Stimulated activated naive CD8-positive, alpha-beta T cell treated with anti-CD3 and anti-CD28 coated beads, Interleukin-15, Interleukin-2, amounts not matched to agents 100 U/mL and 50 U/mL, for 24 hours (primary cell): ENCODE results near the gene GFRA4.

Experiments used
- ATAC-seq: fragments of 150-1000 bp; cut with Tn5 transposase; one replicate; pipeline ENCODE4 v1.10.0; 2021
- DNase-seq: peaks from one replicate; pipeline ENCODE4 v3.0.0; 2021

The GFRA4 gene

DNA sequence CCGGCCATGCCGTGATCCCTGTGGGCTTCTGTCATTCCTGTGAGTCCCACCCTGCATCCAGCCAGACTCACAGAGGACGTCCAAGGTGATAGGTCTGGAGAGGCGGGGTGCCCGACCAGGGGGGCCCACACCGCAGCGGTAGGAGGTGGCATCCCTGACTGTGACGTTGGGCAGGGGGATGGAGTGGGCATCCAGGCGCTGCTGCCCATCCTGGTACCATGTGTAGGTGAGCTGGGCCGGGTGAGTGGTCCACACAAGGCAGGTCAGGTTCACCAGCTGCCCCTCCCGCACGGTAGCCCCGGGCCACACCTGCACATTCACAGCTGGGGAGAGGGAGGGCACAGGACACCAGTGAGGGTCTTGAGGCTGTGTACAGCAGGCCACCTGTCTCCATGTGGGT, 30.2 kb upstream of the GFRA4 start:
- DNase-seq (no peak), ATAC-seq (no peak)

GRCh38 chr20:3692706-3693294, 29.6 kb upstream of the GFRA4 start:
- DNase-seq (no peak), ATAC-seq (no peak)

DNA sequence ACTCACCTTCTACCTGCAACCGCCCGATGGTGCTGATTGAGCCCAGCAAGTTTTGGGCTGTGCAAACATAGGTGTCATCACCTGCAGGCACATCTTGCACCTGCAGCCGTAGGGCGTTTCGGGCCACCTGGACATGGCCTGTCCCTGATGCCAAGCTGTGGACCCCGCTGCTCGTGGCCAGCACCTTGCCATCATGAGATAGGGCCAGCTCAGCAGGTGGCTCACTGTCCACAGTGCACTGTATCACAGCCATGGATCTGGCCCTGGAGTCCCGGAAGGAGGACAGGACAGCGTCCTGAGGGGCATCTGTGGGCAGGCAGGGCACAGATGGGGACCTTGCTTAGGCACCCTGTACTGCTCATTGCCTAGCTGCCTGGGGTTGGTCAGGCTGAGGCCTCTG, 28.7 kb upstream of the GFRA4 start:
- DNase-seq (no peak), ATAC-seq (no peak)

GRCh38 chr20:3691306-3691705, 28.1 kb upstream of the GFRA4 start:
- DNase-seq (no peak), ATAC-seq (no peak)

DNA sequence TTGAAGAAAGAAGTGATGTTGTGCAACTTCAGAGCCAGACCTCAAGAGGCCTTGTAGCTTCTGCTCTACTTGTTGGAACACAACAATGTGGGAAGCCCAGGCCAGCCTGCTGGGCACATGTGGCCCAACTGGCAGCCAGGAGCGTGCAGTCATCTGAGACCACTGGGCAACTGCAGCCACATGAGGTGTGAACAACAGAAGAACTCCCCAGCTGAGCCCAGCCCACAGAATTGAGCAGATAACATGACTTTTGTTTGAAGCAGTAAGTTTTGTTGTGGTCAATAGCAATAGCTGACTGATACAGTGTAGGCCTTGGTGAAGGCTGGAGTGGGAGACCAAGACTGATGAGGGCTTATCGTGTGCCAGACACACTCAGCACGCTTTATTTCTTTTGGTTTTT, 27.2 kb upstream of the GFRA4 start:
- DNase-seq = no peak
- no peak for ATAC-seq

DNA sequence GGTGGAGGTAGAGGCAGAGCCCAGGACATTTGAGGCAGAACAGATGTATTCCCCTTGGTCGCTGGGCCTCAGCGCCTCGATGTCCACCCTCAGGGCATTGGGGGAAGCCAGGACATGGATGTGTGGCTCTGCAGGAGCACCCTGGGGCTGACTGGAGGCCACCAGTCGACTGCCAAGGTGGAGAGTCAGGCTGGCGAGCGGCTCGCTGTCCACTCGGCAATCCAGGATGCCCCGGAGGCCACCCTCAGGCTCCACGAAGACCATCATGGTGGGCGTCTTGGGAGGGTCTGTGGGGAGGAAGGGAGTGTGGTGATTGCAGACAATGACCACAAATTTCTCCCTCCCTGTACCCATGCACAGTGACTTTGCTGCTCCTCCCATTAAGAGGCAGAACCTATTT, 26.8 kb upstream of the GFRA4 start:
- ATAC-seq (no peak), DNase-seq (no peak)

GRCh38 chr20:3687655-3688054, 24.5 kb upstream of the GFRA4 start:
- no peak for ATAC-seq
- no peak for DNase-seq

DNA sequence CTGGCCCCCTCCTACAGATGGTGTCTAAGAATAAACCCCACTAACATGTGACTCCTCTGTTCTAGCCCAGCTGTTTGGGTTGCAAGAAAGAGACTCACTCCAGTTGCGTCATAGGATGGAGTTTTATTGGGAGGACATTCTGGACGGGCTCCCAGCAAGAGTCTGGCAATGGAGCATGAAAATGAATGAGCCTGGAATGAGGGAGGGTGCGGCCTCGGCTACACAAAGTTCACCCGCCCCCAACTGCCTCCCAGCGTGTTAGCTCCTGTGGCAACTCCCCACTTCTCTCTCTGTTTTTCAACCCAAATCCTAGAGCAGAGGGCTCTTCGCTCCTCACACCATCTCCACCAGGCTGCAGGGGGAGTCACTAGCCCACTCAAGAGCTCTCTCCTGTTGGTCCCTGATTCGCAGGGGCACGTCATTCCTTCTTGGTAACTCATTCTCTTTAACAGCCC, 23.7 kb upstream of the GFRA4 start:
- ATAC-seq = no peak
- no peak for DNase-seq

DNA sequence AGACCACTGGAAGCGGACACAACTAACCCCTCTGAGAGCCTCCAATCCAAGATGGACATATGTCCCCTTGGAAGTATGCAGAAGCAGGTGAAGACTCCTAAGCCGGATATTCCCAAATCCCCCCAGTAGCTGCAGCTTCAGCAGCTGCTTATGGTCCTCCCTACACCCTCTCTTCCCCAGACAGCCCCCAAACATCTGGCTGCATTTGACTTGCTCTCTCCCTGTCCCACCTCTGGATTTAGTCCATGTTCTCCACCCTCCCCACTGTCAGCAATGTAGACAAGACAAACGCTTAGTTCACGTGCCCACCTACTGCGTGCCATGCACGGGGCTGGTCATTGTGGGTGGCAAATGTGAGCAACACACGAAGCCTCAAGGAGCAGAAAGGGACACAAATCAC, 23.2 kb upstream of the GFRA4 start:
- ATAC-seq (no peak), DNase-seq (no peak)

GRCh38 chr20:3685341-3685740, 22.1 kb upstream of the GFRA4 start:
- no peak for DNase-seq
- ATAC-seq = no peak

GRCh38 chr20:3681931-3682781, 19.0 kb upstream of the GFRA4 start, which contains the start of gene ADAM33:
Gene ADAM33 (minus strand): TSS chr20:3682010. CDS start chr20:3682004, 6 bp downstream.
- ATAC-seq = no peak

GRCh38 chr20:3681352-3681930, 18.2 kb upstream of the GFRA4 start:
- DNase-seq (no peak), ATAC-seq (no peak)

More at GRCh38 chr20:3681931-3682781, 19.0 kb upstream of the GFRA4 start, which contains the start of gene ADAM33:
- DNase-seq = no peak

DNA sequence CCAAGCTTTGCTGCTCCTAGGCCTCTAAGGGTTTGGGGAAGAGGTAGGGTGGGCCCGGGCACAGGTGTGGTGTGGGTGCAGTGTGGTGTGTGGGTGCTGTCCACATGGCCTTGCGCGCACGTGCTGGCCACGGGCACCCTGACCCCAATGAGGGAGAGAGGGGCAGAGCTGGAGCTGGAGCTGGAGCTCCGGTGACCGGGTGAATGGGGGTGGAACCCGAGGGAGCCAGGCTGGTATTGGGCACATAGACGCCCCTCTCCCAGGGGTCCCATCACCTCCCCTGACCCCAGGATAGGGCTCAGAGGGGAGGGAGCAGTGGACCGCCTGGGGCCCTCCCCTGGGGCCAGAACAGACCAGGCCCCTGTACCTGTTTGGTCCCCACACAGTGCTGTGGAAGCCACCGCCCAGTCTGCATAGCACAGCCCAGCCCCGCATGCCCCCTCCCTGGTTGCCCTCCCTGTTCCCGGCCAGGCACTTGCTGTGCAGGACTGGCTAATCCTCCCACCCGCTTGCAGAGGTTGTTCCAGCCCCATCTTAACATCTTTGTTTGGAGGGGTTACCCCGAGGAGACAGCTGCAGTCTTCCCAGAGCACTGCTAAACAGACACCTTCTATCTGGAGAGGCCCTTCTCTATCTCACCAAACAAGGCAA, 17.6 kb upstream of the GFRA4 start:
- DNase-seq (no peak), ATAC-seq (no peak)

DNA sequence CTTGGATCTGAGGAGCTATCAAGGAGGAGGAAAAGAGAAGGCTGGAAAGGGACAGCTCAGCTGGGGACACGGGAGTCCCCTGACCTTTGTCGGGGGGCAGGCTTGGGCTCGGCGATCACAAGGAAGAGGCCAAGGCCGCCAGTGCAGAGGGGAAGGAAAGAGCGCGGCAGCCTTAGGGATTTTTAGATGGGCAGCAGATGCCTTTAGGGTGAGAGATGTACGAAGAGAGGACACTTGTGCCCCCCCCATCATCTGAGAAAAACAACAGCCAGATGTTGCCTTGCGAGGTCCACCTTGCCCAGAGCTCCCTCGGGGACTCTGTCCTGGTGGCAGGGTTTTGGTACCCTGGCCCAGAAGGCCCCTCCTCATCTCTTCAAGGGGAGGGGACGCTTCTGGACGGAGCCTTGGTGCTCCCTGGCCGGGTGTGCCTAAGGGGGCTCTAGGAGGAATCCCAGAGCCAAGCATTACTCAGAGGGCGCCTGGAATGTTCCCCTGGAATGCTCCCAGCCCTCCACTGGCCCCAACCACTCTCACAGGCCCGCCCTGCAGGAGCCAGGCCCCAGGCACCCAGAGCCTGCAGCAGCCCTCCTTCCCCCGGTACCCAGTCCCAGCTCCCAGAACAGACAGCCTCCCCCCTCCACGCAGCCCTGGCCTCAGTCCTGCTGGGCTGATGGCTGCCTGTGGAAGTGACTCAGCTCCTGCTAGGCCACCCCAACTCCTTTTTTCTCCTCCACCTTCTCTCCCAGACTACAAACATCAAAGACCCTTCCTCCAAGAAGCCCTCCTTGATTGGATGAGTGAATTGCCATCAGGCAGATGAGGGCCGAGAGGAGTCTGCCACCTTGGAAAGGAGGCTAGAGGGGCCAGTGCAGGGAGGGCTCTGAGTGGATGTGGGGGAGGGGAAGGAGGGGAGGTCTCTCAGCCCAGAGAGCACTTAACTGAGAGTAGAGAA, 16.8 kb upstream of the GFRA4 start:
- no peak for ATAC-seq
- DNase-seq = no peak

DNA sequence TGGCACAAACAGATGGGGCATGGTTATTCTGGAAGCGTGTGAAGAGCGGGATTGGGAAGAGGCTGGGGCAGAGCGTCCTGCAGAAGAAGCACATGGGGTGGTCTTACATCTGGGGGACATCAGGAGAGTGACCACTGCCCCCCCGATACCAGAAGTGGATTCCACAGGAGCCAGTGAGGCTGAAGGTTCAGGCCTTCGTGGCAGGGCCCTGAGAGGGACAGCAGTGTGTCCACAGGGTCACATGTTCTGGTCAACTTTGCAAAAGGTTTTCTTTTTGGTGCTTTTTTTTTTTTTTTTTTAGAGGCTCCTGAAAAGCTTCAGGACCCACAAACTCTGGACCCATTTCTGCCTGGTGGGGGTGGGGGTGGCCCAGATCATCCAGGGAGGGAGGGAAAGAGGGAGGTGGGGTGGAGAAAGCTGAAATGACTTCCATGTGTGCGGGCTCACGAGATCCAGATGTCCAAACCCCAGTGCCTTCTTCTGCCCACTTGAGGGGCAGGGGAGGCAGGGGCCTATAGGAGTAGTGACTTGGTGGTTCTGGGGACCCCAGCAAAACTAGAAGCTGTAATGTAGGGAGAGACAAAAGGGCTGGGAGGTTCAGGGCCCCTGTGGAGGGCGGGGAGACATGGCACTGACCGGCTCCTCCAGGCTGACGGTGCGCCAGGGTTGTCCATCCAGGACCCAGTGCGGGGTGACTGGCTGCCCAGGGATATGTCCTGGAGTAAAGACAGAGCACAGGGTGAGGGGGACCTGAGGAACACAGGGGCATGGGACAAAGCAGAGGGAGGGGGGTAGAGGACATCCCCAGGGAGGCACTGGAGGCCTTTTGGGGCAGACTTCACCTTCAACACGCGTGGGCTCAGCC, 15.9 kb upstream of the GFRA4 start:
- ATAC-seq (no peak), DNase-seq (no peak)

GRCh38 chr20:3678198-3678597, 15.0 kb upstream of the GFRA4 start:
- DNase-seq (no peak), ATAC-seq (no peak)

DNA sequence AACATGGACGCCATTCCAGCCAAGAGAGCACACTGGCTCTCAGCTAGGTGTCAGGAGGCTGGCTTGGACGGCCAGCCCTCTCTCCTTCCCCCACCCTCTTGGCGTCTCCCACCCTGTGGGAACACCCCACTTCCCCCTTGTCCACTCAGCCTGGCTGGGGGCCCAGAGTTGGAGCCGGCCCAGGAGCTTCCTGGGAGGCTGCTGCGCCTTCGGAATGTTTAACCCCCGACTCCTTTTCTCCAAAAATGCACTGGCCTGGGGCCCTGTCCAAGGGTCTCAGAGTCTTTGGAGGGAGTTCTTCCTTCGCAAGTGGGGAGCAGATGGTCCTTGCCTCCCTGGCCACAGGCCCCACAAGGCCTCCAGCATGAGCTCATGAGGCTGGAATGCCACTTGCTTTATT, 14.5 kb upstream of the GFRA4 start:
- ATAC-seq = no peak

GRCh38 chr20:3674995-3675900, 12.0 kb upstream of the GFRA4 start:
- no peak for DNase-seq
- ATAC-seq = no peak

More for the DNA sequence above, 14.5 kb upstream of the GFRA4 start:
- no peak for DNase-seq

DNA sequence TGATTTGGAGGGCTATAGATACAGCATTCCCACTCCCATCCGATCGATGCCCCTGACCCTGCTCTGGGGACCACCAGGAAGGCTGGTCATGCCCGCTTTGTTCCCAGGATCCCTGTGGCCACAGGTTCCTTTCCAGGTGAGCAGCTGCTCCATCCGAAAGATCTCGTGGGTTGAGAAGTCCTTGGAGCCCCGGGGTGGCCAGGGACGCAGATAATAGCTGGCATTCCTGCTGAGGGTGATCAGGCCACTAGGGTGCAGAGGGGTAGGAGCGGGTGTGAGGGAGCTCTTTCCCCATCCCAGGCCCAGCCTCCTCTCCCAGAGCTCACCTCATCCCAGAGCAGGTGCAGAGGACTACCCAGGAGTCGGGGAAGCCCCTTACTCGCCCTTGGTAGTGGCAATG, 11.2 kb upstream of the GFRA4 start:
- no peak for ATAC-seq
- no peak for DNase-seq
